Endothelial cell of umbilical vein (primary cell): ENCODE results near the gene ELAVL1. TPM values are rescaled to one million over a fixed set of nuclear protein-coding genes. Genes with fewer than 3 reads are reported as not detected.

Source experiments
- BruUV-seq: library from RNA; stranded (reverse); fragments of 400-500 nt; replicated peaks from 2 replicates; lab custom pipeline; 2021; lab: Mats Ljungman, UMichigan
- CTCF ChIA-PET: fragments of 300-600, 350-600 bp; sonication (Branson Sonifier 250); formaldehyde crosslinking; loops from one replicate; lab custom pipeline; 2021; ENCODE audit warnings: antibody characterized with exemption, inconsistent platforms; lab: Charles Lee
- POLR2A ChIA-PET: fragments of 300-600, 350-600 bp; sonication (Branson Sonifier 250); formaldehyde crosslinking; loops from one replicate; lab custom pipeline; 2021; ENCODE audit warnings: antibody characterized with exemption, inconsistent platforms; lab: Charles Lee
- DNase-seq: peaks from one replicate; pipeline ENCODE4 v3.0.0-alpha.2; 2011; ENCODE audit warnings: low read depth, low spot score
- FAIRE-seq: peaks from 2 replicates; lab custom pipeline; 2011; peaks lifted over from hg19 to GRCh38; lab: Jason Lieb, UNC
- H2AFZ ChIP-seq: 2 replicates; pipeline ENCODE4 v1.6.0; 2012; ENCODE audit warnings: low read depth, low read length, control low read depth, inconsistent platforms
- H3K27ac ChIP-seq: 2 replicates; pipeline ENCODE4 v1.5.1; 2011; ENCODE audit warnings: low read depth, mild to moderate bottlenecking, control low read depth, low read length, moderate library complexity; ENCODE audit not compliant: insufficient read depth
- H3K27me3 ChIP-seq, 2 experiments: 2 replicates each; pipeline versions ENCODE4 v1.6.0 to v1.6.1; 2011; ENCODE audit warnings: low read length in 2 of 2, mixed read lengths in 1 of 2; ENCODE audit not compliant: control insufficient read depth in 2 of 2, insufficient read depth in 2 of 2
- H3K36me3 ChIP-seq, 2 experiments: 2 replicates in 1 of 2; 3 replicates in 1 of 2; pipeline ENCODE4 v1.5.1; 2011; ENCODE audit warnings: low read length in 2 of 2, mild to moderate bottlenecking in 1 of 2, moderate library complexity in 1 of 2; ENCODE audit not compliant: control insufficient read depth in 2 of 2, insufficient read depth in 2 of 2; ENCODE audit errors: extremely low read depth in 1 of 2
- H3K4me1 ChIP-seq: 3 replicates; pipeline ENCODE4 v1.5.1; 2011; ENCODE audit warnings: mild to moderate bottlenecking, low read length; ENCODE audit not compliant: control insufficient read depth, insufficient read depth; ENCODE audit errors: extremely low read depth
- H3K4me2 ChIP-seq: 2 replicates; pipeline ENCODE4 v1.6.1; 2011; ENCODE audit warnings: low read length, control low read depth, mixed read lengths; ENCODE audit not compliant: insufficient read depth
- H3K4me3 ChIP-seq, 3 experiments: fragments of 200-600 bp in 1 of 3; sonication (generic), shearing (Covaris generic) in 1 of 3; replicated peaks in 1 of 3; 2 replicates each; pipeline ENCODE4 v1.5.1; 2011 to 2016; ENCODE audit warnings: control low read depth in 3 of 3, low read length in 3 of 3, mild to moderate bottlenecking in 2 of 3, inconsistent platforms in 1 of 3, low read depth in 1 of 3, moderate library complexity in 1 of 3; ENCODE audit not compliant: insufficient read depth in 1 of 3
- H3K79me2 ChIP-seq: 2 replicates; pipeline ENCODE4 v1.6.0; 2012; ENCODE audit warnings: low read length, inconsistent platforms; ENCODE audit not compliant: control insufficient read depth, insufficient read depth
- H3K9ac ChIP-seq: replicated peaks from 2 replicates; pipeline ENCODE3; 2011; ENCODE audit warnings: low read length, control low read depth; ENCODE audit not compliant: insufficient read depth; ENCODE audit errors: extremely low read depth
- H3K9me1 ChIP-seq: replicated peaks from 3 replicates; pipeline ENCODE4 v1.6.0; 2011; ENCODE audit warnings: mild to moderate bottlenecking, low read length; ENCODE audit not compliant: control insufficient read depth, insufficient read depth; ENCODE audit errors: extremely low read depth
- H3K9me3 ChIP-seq: replicated peaks from 2 replicates; pipeline ENCODE4 v1.5.1; 2012; ENCODE audit warnings: low read length, inconsistent platforms; ENCODE audit not compliant: control insufficient read depth, insufficient read depth
- H4K20me1 ChIP-seq: replicated peaks from 2 replicates; pipeline ENCODE3; 2011; ENCODE audit warnings: mild to moderate bottlenecking, low read length; ENCODE audit not compliant: control insufficient read depth, insufficient read depth; ENCODE audit errors: extremely low read depth
- EZH2 ChIP-seq: IDR thresholded peaks from 2 replicates; pipeline ENCODE4 v1.6.1; 2012; ENCODE audit warnings: borderline replicate concordance, low read depth, mild to moderate bottlenecking, moderate library complexity, low read length, inconsistent platforms; ENCODE audit not compliant: severe bottlenecking
- FOS ChIP-seq: IDR thresholded peaks from 2 replicates; pipeline ENCODE4 v1.6.1; 2011; ENCODE audit warnings: mild to moderate bottlenecking, low read length, moderate library complexity, borderline replicate concordance; ENCODE audit not compliant: insufficient read depth
- GATA2 ChIP-seq: IDR thresholded peaks from 2 replicates; pipeline ENCODE4 v1.7.0; 2011; ENCODE audit warnings: low read depth, mild to moderate bottlenecking, moderate library complexity, mixed read lengths, low read length; ENCODE audit not compliant: insufficient read length, insufficient read depth
- JUN ChIP-seq: IDR thresholded peaks from 2 replicates; pipeline ENCODE4 v1.6.1; 2011; ENCODE audit warnings: borderline replicate concordance, low read depth; ENCODE audit not compliant: insufficient read length, insufficient read depth
- MYC ChIP-seq: IDR thresholded peaks from one replicate; pipeline ENCODE4 v1.6.1; 2011; ENCODE audit warnings: mild to moderate bottlenecking, low read depth, low read length
- POLR2A ChIP-seq: IDR thresholded peaks from 2 replicates; pipeline ENCODE4 v1.6.1; 2012; ENCODE audit warnings: low read depth, mild to moderate bottlenecking, control low read depth, low read length
- POLR2AphosphoS5 ChIP-seq: IDR thresholded peaks from 2 replicates; pipeline ENCODE4 v1.6.1; 2012; ENCODE audit warnings: low read depth, mild to moderate bottlenecking, control low read depth, low read length, moderate library complexity; ENCODE audit not compliant: insufficient read depth
- dilution Hi-C: fragments of 300-500 bp; cut with MboI; formaldehyde crosslinking; loops from one replicate; pipeline ENCODE4 v1.15.0; 2019; ENCODE audit warnings: low sequenced_read_pairs; ENCODE audit not compliant: extremely low pct_ligation_motif_present
- intact Hi-C: fragments of 100-400 bp; cut with micrococcal nuclease; formaldehyde crosslinking; loops from one replicate; pipeline ENCODE4 v1.10.0; 2022
- polyA plus RNA-seq, 4 experiments: library from polyadenylated mRNA; depleted of rRNA in 3 of 4; stranded (reverse) in 3 of 4; unstranded in 1 of 4; fragments of >200 nt; gene quantifications; 2 replicates each; pipeline versions ENCODE4 v1.2.1 to v1.2.3, GENCODE V29; 2011 to 2012; ENCODE audit warnings: missing spikeins in 1 of 4
- total RNA-seq: library from RNA; stranded (reverse); gene quantifications from 2 replicates; pipeline ENCODE4 v1.2.3, GENCODE V29; 2021
- TF ChIP-seq, protein P1 (sequence below): IDR thresholded peaks from 2 replicates; pipeline ENCODE4 v1.6.1; 2011; ENCODE audit not compliant: insufficient read depth, insufficient read length
- TF ChIP-seq, protein P2 (sequence below), 2 donors: IDR thresholded peaks; 1 replicate in 1 of 2; 2 replicates in 1 of 2; pipeline ENCODE4 v1.5.1; 2011; ENCODE audit warnings: low read length in 2 of 2, mild to moderate bottlenecking in 2 of 2, moderate library complexity in 2 of 2, control low read depth in 1 of 2, inconsistent platforms in 1 of 2, low read depth in 1 of 2; ENCODE audit not compliant: insufficient read depth in 1 of 2; ENCODE audit errors: extremely low read depth in 1 of 2

Gene ELAVL1
- total and polyA plus RNA-seq, 2 donors (not counting 3 experiments of a cell fraction or from before 2014, with no cell fraction given), result 46.8 to 134 TPM

DNA sequence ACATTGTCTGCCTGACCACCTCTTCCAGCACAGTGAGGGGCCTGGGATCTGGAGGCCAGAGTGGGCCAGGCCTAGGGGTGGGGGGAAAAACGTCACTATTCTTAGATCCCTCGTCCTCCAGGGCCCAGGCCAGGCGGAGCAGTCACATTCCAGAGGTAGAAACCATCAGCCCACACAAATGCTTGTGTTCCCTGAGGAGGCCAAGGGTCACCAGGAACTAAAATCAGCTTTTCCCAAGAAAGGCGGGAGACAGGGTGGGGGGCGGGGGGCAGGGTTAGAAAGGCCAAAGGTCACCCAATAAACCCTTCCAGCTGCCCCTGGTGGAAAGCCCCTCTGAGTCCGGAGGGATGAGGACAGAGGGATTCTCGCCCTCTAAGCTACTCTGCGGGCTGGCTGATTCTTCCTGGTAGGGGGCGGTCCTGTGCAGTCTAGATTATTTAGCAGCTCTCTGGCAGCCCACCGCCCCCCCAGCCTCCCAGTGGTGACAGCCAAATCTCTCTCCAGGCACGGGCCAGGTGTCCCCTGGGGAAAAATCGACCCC is 23.6 kb upstream of the ELAVL1 start:
- no peak overlapping the region for H3K9ac ChIP-seq
- no peak for DNase-seq

More for the DNA sequence above, 23.6 kb upstream of the ELAVL1 start:
- intact Hi-C loops, result no loop called here
- Histone ChIP-seq H3K79me2 (no peaks in the 10 kb centered on the region), H3K36me3 (no peaks in the 10 kb centered on the region), H3K4me3 (no peak overlapping the region), H3K4me2 (no peak overlapping the region), H3K9me3 (no peaks in the 10 kb centered on the region), H2AFZ (no peak overlapping the region), H4K20me1 (no peaks in the 10 kb centered on the region), H3K9me1 (no peaks in the 10 kb centered on the region), H3K4me1 (no peaks in the 10 kb centered on the region), H3K27ac (no peak overlapping the region), H3K27me3 (peaks cover 0 to 4% of the 10 kb centered on the region in 2 experiments)
- FAIRE-seq, result no peak
- TF ChIP-seq POLR2AphosphoS5, result no peak
- TF ChIP-seq FOS, result no peak
- TF ChIP-seq JUN, result no peak
- TF ChIP-seq GATA2, result no peak
- TF ChIP-seq, protein P1, sequence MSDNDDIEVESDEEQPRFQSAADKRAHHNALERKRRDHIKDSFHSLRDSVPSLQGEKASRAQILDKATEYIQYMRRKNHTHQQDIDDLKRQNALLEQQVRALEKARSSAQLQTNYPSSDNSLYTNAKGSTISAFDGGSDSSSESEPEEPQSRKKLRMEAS, result no peak
- TF ChIP-seq POLR2A, result no peak
- TF ChIP-seq, protein P2, sequence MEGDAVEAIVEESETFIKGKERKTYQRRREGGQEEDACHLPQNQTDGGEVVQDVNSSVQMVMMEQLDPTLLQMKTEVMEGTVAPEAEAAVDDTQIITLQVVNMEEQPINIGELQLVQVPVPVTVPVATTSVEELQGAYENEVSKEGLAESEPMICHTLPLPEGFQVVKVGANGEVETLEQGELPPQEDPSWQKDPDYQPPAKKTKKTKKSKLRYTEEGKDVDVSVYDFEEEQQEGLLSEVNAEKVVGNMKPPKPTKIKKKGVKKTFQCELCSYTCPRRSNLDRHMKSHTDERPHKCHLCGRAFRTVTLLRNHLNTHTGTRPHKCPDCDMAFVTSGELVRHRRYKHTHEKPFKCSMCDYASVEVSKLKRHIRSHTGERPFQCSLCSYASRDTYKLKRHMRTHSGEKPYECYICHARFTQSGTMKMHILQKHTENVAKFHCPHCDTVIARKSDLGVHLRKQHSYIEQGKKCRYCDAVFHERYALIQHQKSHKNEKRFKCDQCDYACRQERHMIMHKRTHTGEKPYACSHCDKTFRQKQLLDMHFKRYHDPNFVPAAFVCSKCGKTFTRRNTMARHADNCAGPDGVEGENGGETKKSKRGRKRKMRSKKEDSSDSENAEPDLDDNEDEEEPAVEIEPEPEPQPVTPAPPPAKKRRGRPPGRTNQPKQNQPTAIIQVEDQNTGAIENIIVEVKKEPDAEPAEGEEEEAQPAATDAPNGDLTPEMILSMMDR (IDR thresholded peaks at IDR 0.05; ENCODE audit: extremely low read depth in 1 of 2, insufficient read depth in 1 of 2, low read depth in 1 of 2, low read length in 2 of 2), result no peak
- TF ChIP-seq MYC, result no peak
- no peak for TF ChIP-seq EZH2
- dilution Hi-C loops, result no loop called here
- BruUV-seq, result no TSS peak
- POLR2A ChIA-PET, result no interaction called here
- CTCF ChIA-PET, result interaction anchor here (1.1 to 1.6 kb wide), 2 partner anchors 27 to 130 kb away, joined by 3 to 4 read pairs; no protein-coding TSS in a partner anchor
